B cell (primary cell): ENCODE measurements around the gene TTC34. TPM values are rescaled to one million over a fixed set of nuclear protein-coding genes. Genes with fewer than 3 reads are reported as not detected.

ENCODE experiments used
- ATAC-seq: fragments of 200-7000 bp; cut with Tn5 transposase; one replicate; pipeline ENCODE4 v1.10.0; 2021; ENCODE audit warnings: low read depth, mild to moderate bottlenecking, moderate number of reproducible peaks, moderate library complexity
- CTCF ChIA-PET: fragments of 350-600 bp; sonication (Branson Sonifier 250); formaldehyde crosslinking; loops from one replicate; lab custom pipeline; 2021; ENCODE audit warnings: antibody characterized with exemption, inconsistent platforms; lab: Charles Lee
- POLR2A ChIA-PET: fragments of 350-600 bp; sonication (Branson Sonifier 250); formaldehyde crosslinking; loops from one replicate; lab custom pipeline; 2021; ENCODE audit warnings: antibody characterized with exemption; lab: Charles Lee
- DNase-seq: peaks from one replicate; pipeline ENCODE4 v3.0.0; 2013
- H2AFZ ChIP-seq: 2 replicates; pipeline ENCODE4 v1.6.1; 2012; ENCODE audit warnings: mild to moderate bottlenecking, low read depth, low read length; ENCODE audit not compliant: insufficient read depth, poor library complexity, severe bottlenecking
- H3K27ac ChIP-seq, 2 donors: 1 replicate in 1 of 2; 2 replicates in 1 of 2; pipeline ENCODE4 v1.5.1; 2012 to 2013; ENCODE audit warnings: low read length in 2 of 2, mild to moderate bottlenecking in 2 of 2, moderate library complexity in 1 of 2
- H3K27me3 ChIP-seq, 4 experiments: fragments of 200-600 bp in 1 of 4; sonication (generic) in 1 of 4; replicated peaks in 1 of 4; 1 replicate in 2 of 4; 2 replicates in 2 of 4; pipeline versions ENCODE4 v1.6.1 to v1.7.0; 2013 to 2016; ENCODE audit warnings: low read length in 3 of 4, mild to moderate bottlenecking in 2 of 4, mixed read lengths in 1 of 4, moderate library complexity in 1 of 4; ENCODE audit not compliant: insufficient read depth in 4 of 4, control insufficient read depth in 3 of 4; ENCODE audit errors: control extremely low read depth in 1 of 4
- H3K36me3 ChIP-seq, 2 experiments: replicated peaks in 1 of 2; 1 replicate in 1 of 2; 2 replicates in 1 of 2; pipeline versions ENCODE4 v1.6.1 to v1.7.1; 2013; ENCODE audit warnings: low read length in 1 of 2; ENCODE audit not compliant: insufficient read depth in 2 of 2, control insufficient read depth in 1 of 2; ENCODE audit errors: control extremely low read depth in 1 of 2, extremely low read depth in 1 of 2
- H3K4me1 ChIP-seq, 2 donors: fragments of 200-600 bp in 1 of 2; sonication (generic) in 1 of 2; 1 replicate in 1 of 2; 2 replicates in 1 of 2; pipeline versions ENCODE4 v1.5.1 to v1.6.1; 2013 to 2017; ENCODE audit warnings: low read length in 2 of 2; ENCODE audit not compliant: control insufficient read depth in 2 of 2, insufficient read depth in 2 of 2
- H3K4me2 ChIP-seq: replicated peaks from 2 replicates; pipeline ENCODE3; 2012; ENCODE audit warnings: mild to moderate bottlenecking, low read depth, low read length; ENCODE audit not compliant: poor library complexity, severe bottlenecking
- H3K4me3 ChIP-seq, 5 experiments: fragments of 200-600 bp in 1 of 5; sonication (generic) in 1 of 5; 1 replicate in 3 of 5; 2 replicates in 2 of 5; pipeline versions ENCODE4 v1.5.1 to v1.7.0; 2011 to 2016; ENCODE audit warnings: low read length in 4 of 5, mild to moderate bottlenecking in 4 of 5, low read depth in 2 of 5, control low read depth in 1 of 5, moderate library complexity in 1 of 5; ENCODE audit not compliant: insufficient read depth in 1 of 5; ENCODE audit errors: control extremely low read depth in 1 of 5, extremely low read depth in 1 of 5
- H3K79me2 ChIP-seq: fragments of 200-600 bp; sonication (generic); one replicate; pipeline ENCODE4 v1.6.0; 2016; ENCODE audit warnings: low read length; ENCODE audit not compliant: control insufficient read depth, insufficient read depth
- H3K9ac ChIP-seq: fragments of 200-600 bp; sonication (generic); 2 replicates; pipeline ENCODE4 v1.6.1; 2017; ENCODE audit warnings: mild to moderate bottlenecking, low read length, moderate library complexity
- H3K9me3 ChIP-seq, 3 donors: one replicate each; pipeline versions ENCODE4 v1.6.1 to v1.7.1; 2013; ENCODE audit warnings: low read length in 2 of 3; ENCODE audit not compliant: control insufficient read depth in 2 of 3, insufficient read depth in 1 of 3; ENCODE audit errors: control extremely low read depth in 1 of 3
- H4K20me1 ChIP-seq: 2 replicates; pipeline ENCODE4 v1.6.0; 2012; ENCODE audit warnings: mild to moderate bottlenecking, low read length; ENCODE audit not compliant: insufficient read depth, control insufficient read depth, poor library complexity, severe bottlenecking
- H3K27ac Mint-ChIP-seq: one replicate; pipeline ENCODE4 v1.8.0; 2021; ENCODE audit warnings: mixed read lengths
- H3K27me3 Mint-ChIP-seq: one replicate; pipeline ENCODE4 v1.8.0; 2021; ENCODE audit warnings: mixed read lengths
- H3K4me1 Mint-ChIP-seq: one replicate; pipeline ENCODE4 v1.8.0; 2021; ENCODE audit warnings: mixed read lengths
- H3K4me3 Mint-ChIP-seq: one replicate; pipeline ENCODE4 v1.8.0; 2021; ENCODE audit warnings: mixed read lengths
- H3K9me3 Mint-ChIP-seq: one replicate; pipeline ENCODE4 v1.8.0; 2022; ENCODE audit warnings: mixed read lengths; ENCODE audit not compliant: insufficient read depth
- EZH2 ChIP-seq: IDR thresholded peaks from 2 replicates; pipeline ENCODE4 v1.6.1; 2012; ENCODE audit warnings: borderline replicate concordance, low read depth, mild to moderate bottlenecking, moderate library complexity, low read length; ENCODE audit not compliant: insufficient read depth, poor library complexity, severe bottlenecking
- WGBS: methylation state at CpG from one replicate; pipeline ENCODE4 v1.1.5; 2013; ENCODE audit warnings: missing lambda C conversion rate; ENCODE audit not compliant: insufficient coverage; 5-methylcytosine and 5-hydroxymethylcytosine counted together
- intact Hi-C: fragments of 100-400 bp; cut with micrococcal nuclease; formaldehyde crosslinking; loops from one replicate; pipeline ENCODE4 v1.10.0; 2022
- polyA plus RNA-seq: library from polyadenylated mRNA; depleted of rRNA; stranded (reverse); fragments of >200 nt; gene quantifications from 2 replicates; pipeline ENCODE4 v1.2.3, GENCODE V29; 2012
- total RNA-seq, 2 donors: library from RNA; stranded (reverse); fragments of 120-200 nt in 1 of 2; gene quantifications; 1 replicate in 1 of 2; 2 replicates in 1 of 2; pipeline versions ENCODE4 v1.2.3 to v1.2.4, GENCODE V29; 2013 to 2022
- TF ChIP-seq, protein P1 (sequence below): fragments of 200-600 bp; IDR thresholded peaks from one replicate; pipeline ENCODE4 v1.8.0; 2022; ENCODE audit warnings: antibody characterized with exemption, mild to moderate bottlenecking

The TTC34 gene
- total and polyA plus RNA-seq, 2 donors (not counting 1 experiment from before 2014, with no cell fraction given) = 2.1 to 8.1 TPM

DNA sequence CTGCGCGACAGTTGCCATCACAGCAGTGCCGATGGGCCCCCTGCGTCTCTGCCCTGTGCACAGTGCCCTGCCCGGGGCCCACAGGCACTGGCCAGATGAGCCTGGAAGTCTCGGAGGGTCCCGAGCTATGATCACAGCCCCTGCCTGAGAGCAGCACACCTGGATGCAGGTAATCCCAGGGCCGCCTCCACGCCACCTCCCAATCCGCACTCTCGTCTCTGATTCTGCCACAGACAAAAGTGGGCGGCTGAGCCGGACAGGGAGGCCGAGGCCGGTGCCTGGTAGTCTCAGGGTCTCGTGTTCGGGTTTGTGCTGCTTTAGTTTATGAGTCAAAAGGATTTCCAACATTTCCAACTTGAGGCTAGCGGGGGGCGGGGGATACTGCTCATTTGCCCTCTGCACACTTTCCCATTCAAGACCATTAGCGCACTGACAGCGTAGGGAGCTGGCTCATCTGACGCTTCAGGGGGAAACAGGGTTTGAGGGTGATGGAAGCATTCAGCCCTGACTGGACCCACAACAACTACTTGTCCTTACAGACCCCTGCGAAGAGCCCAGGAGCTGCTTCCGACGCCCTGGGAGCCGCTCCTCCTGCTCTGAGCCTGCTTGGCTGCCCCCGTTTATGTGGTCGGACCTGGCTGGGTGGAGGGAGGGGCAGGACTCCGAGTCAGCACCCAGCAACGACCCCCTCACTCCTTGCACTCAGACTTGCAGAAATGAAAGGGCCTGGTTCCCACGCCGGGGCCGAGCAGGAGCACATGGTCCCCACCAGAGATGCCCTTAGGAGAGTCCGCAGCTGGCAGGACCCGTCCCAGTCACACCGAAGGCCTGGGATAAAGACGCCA lies 1.8 kb upstream of the TTC34 start:
- Histone ChIP-seq H4K20me1 (no peaks in the 10 kb centered on the region), H3K4me1 (peaks cover 0 to 5% of the 10 kb centered on the region in 2 donors), H3K36me3 (no peaks in the 10 kb centered on the region), H3K9me3 (peaks cover 0 to 4% (median 0%) of the 10 kb centered on the region in 3 donors), H3K4me2 (no peak overlapping the region), H3K4me3 (no peak overlapping the region), H3K79me2 (no peaks in the 10 kb centered on the region), H3K9ac (no peak overlapping the region), H3K27ac (no peak overlapping the region), H3K27me3 (peaks cover 0 to 4% (median 0%) of the 10 kb centered on the region in 4 experiments), H2AFZ (no peak overlapping the region)
- POLR2A ChIA-PET = no interaction called here
- 91% methylated on average over 35 of the region's 37 CpGs for WGBS
- intact Hi-C loops = no loop called here
- no peaks in the 10 kb centered on the region for H3K4me1 Mint-ChIP-seq
- CTCF ChIA-PET = no interaction called here
- H3K27ac Mint-ChIP-seq = no peak overlapping the region
- H3K9me3 Mint-ChIP-seq = no peaks in the 10 kb centered on the region
- no peak overlapping the region for H3K4me3 Mint-ChIP-seq
- no peaks in the 10 kb centered on the region for H3K27me3 Mint-ChIP-seq
- DNase-seq (no peak), ATAC-seq (no peak)
- TF ChIP-seq EZH2 = no peak
- TF ChIP-seq, protein P1, sequence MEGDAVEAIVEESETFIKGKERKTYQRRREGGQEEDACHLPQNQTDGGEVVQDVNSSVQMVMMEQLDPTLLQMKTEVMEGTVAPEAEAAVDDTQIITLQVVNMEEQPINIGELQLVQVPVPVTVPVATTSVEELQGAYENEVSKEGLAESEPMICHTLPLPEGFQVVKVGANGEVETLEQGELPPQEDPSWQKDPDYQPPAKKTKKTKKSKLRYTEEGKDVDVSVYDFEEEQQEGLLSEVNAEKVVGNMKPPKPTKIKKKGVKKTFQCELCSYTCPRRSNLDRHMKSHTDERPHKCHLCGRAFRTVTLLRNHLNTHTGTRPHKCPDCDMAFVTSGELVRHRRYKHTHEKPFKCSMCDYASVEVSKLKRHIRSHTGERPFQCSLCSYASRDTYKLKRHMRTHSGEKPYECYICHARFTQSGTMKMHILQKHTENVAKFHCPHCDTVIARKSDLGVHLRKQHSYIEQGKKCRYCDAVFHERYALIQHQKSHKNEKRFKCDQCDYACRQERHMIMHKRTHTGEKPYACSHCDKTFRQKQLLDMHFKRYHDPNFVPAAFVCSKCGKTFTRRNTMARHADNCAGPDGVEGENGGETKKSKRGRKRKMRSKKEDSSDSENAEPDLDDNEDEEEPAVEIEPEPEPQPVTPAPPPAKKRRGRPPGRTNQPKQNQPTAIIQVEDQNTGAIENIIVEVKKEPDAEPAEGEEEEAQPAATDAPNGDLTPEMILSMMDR = no peak

DNA sequence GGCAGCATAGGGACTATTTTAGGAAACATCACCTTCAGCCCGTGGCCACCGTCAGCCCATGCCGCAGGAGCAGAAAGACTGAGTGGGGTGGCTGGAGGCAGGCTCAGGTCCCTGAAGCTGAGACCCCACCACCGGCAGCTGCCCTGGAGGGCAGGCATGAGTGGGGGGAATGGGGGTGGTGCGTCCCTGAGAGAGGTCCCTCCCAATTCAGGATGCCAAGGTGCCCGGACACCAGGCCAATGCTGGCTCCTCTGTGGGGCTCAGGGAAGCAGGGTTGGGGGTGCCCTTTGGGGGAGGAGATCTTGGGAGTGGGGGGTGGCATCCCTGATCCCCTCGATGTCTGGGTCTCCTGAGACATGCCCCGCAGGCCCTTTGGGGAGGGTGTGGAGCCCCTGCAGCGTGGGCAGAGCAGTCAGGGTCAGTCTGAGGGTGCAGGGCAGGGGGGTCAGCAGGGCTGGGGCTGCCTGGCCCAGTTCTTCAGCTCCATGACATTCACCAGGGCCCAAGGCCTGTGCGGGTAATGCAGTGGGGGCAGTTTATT lies 998 bp upstream of the TTC34 start:
- Mint-ChIP-seq H3K27ac (no peak overlapping the region), H3K27me3 (no peaks in the 10 kb centered on the region), H3K4me1 (no peaks in the 10 kb centered on the region), H3K4me3 (no peak overlapping the region), H3K9me3 (no peaks in the 10 kb centered on the region)
- CTCF ChIA-PET = no interaction called here
- H3K27me3 ChIP-seq = peaks cover 0 to 4% (median 0%) of the 10 kb centered on the region in 4 experiments
- ATAC-seq = no peak
- peaks cover 0 to 4% (median 0%) of the 10 kb centered on the region in 3 donors for H3K9me3 ChIP-seq
- no peak overlapping the region for H3K9ac ChIP-seq
- intact Hi-C loops = no loop called here
- H3K4me3 ChIP-seq = no peak overlapping the region
- no peak overlapping the region for H3K4me2 ChIP-seq
- DNase-seq = no peak
- H3K79me2 ChIP-seq = no peaks in the 10 kb centered on the region
- no peak overlapping the region for H2AFZ ChIP-seq
- no peak overlapping the region for H3K27ac ChIP-seq
- no peaks in the 10 kb centered on the region for H4K20me1 ChIP-seq
- TF ChIP-seq EZH2 = no peak
- TF ChIP-seq, protein P1 = no peak
- H3K36me3 ChIP-seq = no peaks in the 10 kb centered on the region
- peaks cover 0 to 5% of the 10 kb centered on the region in 2 donors for H3K4me1 ChIP-seq
- 93% methylated on average over 9 of the region's 10 CpGs for WGBS
- POLR2A ChIA-PET = no interaction called here
